A673 (cell line): Measurements from ENCODE around the gene TACC2. TPM values are rescaled to one million over a fixed set of nuclear protein-coding genes. Genes with fewer than 3 reads are reported as not detected.

Source experiments
- BruUV-seq: library from RNA; stranded (reverse); fragments of 400-500 nt; replicated peaks from 2 replicates; lab custom pipeline; 2021; lab: Mats Ljungman, UMichigan
- CTCF ChIA-PET: fragments of 300-600 bp; sonication (Branson Sonifier 250); formaldehyde crosslinking; loops from one replicate; lab custom pipeline; 2022; ENCODE audit warnings: antibody characterized with exemption; lab: Charles Lee
- POLR2A ChIA-PET: fragments of 300-600 bp; sonication (Branson Sonifier 250); formaldehyde crosslinking; loops from one replicate; lab custom pipeline; 2022; ENCODE audit warnings: antibody characterized with exemption; ENCODE audit not compliant: low non-redundant PET; lab: Charles Lee
- DNase-seq: peaks from one replicate; pipeline ENCODE4 v3.0.0-alpha.2; 2015; ENCODE audit warnings: low spot score
- H3K27ac ChIP-seq: fragments of 200-600 bp; sonication (generic); 2 replicates; pipeline ENCODE4 v1.5.1; 2016; ENCODE audit warnings: mixed run types, low read depth, mild to moderate bottlenecking, mixed read lengths, antibody characterized with exemption, low read length; ENCODE audit not compliant: poor library complexity, severe bottlenecking
- H3K27me3 ChIP-seq: fragments of 200-600 bp; sonication (generic); replicated peaks from 2 replicates; pipeline ENCODE4 v1.6.1; 2017; ENCODE audit warnings: mixed run types, low read depth, mild to moderate bottlenecking, mixed read lengths, antibody characterized with exemption, low read length; ENCODE audit not compliant: insufficient read depth, poor library complexity
- H3K36me3 ChIP-seq: fragments of 200-600 bp; sonication (generic); 2 replicates; pipeline ENCODE4 v1.6.1; 2016; ENCODE audit warnings: mixed run types, mild to moderate bottlenecking, mixed read lengths, antibody characterized with exemption, low read length; ENCODE audit not compliant: insufficient read depth, poor library complexity, severe bottlenecking
- H3K4me1 ChIP-seq: fragments of 200-600 bp; sonication (generic); 2 replicates; pipeline ENCODE4 v1.6.1; 2017; ENCODE audit warnings: mixed run types, mild to moderate bottlenecking, mixed read lengths, antibody characterized with exemption, low read length; ENCODE audit not compliant: insufficient read depth, poor library complexity, severe bottlenecking
- H3K4me3 ChIP-seq: fragments of 200-600 bp; sonication (generic); 2 replicates; pipeline ENCODE4 v1.5.1; 2016; ENCODE audit warnings: low read depth, mixed run types, mild to moderate bottlenecking, mixed read lengths, low read length; ENCODE audit not compliant: poor library complexity, severe bottlenecking
- H3K9me3 ChIP-seq: fragments of 200-600 bp; sonication (generic); 2 replicates; pipeline ENCODE4 v1.6.1; 2016; ENCODE audit warnings: mixed run types, low read depth, mild to moderate bottlenecking, mixed read lengths, antibody characterized with exemption, low read length; ENCODE audit not compliant: poor library complexity, severe bottlenecking
- EZH2 ChIP-seq: fragments of 200-600 bp; sonication (generic); IDR thresholded peaks from 2 replicates; pipeline ENCODE4 v1.6.1; 2017; ENCODE audit warnings: borderline replicate concordance, low read depth, mild to moderate bottlenecking, mixed read lengths, antibody characterized with exemption, low read length; ENCODE audit not compliant: poor library complexity, severe bottlenecking
- intact Hi-C: fragments of 100-400 bp; cut with micrococcal nuclease; formaldehyde crosslinking; loops from one replicate; pipeline ENCODE4 v1.10.0; 2022; ENCODE audit not compliant: unreplicated experiment
- total RNA-seq: library from RNA; stranded (reverse); gene quantifications from 2 replicates; pipeline ENCODE4 v1.2.3, GENCODE V29; 2021
- TF ChIP-seq, protein P1 (sequence below): fragments of 300-800, 200-600 bp; sonication (generic); conservative IDR thresholded peaks from 2 replicates; pipeline ENCODE4 v1.5.1; 2017; ENCODE audit warnings: low read depth, mild to moderate bottlenecking, antibody characterized with exemption, low read length, moderate library complexity, mixed read lengths

The TACC2 gene
- total RNA-seq, 1 experiment from 2014 or later, result 0.62 TPM

DNA sequence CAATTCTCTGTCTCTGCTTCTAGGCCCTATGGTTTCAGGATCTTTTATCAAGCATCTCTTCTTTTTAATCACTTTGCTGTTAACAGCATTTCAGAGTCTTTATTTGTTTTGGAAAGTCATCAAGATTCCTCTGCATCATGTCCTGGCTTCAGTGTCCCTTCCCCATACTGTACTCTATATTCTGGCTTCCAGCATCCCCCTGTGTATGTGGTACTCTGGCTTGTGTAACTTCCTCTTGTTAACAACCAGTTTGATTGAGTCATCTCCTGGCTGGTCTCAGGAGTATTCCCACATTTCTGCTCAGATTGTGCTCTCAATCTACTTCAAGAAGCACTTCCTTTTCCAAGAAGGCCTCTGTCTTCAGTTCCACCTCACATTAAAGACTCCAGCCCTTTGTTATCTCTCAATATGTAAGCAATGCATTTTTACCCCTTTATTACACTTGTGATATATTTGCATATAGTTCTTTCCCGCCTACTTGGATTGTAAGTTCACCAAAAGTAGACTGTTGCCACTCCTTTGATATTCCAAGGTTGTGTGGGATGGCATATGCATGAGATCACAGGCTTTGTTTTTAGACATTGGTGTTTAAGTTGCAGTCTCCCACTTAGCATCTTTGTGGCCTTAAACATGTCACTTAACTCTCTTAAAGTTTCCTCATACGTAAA lies 46.1 kb upstream of the TACC2 start:
- no peaks in the 10 kb centered on the region for H3K9me3 ChIP-seq
- H3K27ac ChIP-seq, result no peak overlapping the region
- no peak for TF ChIP-seq EZH2
- TF ChIP-seq, protein P1, sequence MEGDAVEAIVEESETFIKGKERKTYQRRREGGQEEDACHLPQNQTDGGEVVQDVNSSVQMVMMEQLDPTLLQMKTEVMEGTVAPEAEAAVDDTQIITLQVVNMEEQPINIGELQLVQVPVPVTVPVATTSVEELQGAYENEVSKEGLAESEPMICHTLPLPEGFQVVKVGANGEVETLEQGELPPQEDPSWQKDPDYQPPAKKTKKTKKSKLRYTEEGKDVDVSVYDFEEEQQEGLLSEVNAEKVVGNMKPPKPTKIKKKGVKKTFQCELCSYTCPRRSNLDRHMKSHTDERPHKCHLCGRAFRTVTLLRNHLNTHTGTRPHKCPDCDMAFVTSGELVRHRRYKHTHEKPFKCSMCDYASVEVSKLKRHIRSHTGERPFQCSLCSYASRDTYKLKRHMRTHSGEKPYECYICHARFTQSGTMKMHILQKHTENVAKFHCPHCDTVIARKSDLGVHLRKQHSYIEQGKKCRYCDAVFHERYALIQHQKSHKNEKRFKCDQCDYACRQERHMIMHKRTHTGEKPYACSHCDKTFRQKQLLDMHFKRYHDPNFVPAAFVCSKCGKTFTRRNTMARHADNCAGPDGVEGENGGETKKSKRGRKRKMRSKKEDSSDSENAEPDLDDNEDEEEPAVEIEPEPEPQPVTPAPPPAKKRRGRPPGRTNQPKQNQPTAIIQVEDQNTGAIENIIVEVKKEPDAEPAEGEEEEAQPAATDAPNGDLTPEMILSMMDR, result no peak
- DNase-seq, result peak; percentile 60
- H3K4me1 ChIP-seq, result peaks cover 8% of the 10 kb centered on the region
- intact Hi-C loops, result no loop called here
- BruUV-seq, result no TSS peak
- ChIA-PET CTCF (no interaction called here), POLR2A (no interaction called here)
- H3K27me3 ChIP-seq, result no peaks in the 10 kb centered on the region
- H3K36me3 ChIP-seq, result no peaks in the 10 kb centered on the region
- no peak overlapping the region for H3K4me3 ChIP-seq

DNA sequence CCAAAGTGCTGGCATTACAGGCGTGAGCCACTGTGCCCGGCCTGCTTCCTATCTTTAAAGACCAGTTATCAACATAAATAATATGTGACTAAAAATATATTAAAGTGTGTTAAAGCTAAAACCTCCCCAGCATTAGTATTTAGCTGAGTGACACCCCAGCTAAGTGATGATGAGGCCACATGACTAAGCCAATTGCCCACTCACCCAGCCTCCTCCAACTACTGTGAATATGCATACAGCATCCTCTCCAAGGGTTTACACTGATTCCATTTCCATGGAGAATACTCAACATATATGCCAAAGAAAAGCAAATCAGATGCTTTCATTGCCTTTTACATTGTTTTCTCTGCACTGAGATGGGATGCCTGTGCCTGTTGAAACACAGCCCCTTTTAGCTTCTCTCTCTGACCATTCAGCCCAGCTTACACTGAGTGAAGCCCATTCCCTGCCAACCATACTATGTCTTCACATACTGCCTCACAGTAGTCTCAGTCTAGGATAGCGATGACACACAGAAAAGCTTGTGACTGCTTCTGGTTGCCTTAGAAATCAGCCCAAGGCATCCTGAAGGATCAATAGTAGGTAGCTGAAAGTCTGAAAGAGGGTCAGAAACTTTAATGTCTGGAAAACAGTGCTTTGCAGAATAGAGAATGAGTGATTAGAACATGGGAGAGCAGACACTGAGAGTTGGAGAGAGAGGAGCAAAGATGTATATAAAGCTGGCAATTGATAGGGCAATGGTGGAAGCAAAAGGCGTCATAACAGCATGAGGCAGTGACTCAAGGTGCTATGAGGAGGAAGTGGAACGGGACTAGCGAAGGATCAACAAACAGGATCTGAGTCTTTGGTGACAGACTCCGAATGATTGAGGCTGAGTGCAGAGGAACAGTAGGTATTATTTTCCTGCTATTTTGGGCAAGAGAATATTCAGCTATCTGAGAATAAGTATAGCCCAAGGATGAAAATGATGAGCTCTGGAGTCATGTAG lies 41.3 kb upstream of the TACC2 start:
- no peak for DNase-seq
- H3K4me1 ChIP-seq, result peaks cover 6% of the 10 kb centered on the region
- ChIA-PET CTCF (interaction anchor here (0.6 kb wide), 1 partner anchor 25 kb away, joined by 4 read pairs; no protein-coding TSS in a partner anchor), POLR2A (no interaction called here)
- no TSS peak for BruUV-seq
- no peaks in the 10 kb centered on the region for H3K36me3 ChIP-seq
- H3K27me3 ChIP-seq, result no peaks in the 10 kb centered on the region
- intact Hi-C loops, result no loop called here
- H3K27ac ChIP-seq, result no peak overlapping the region
- no peak overlapping the region for H3K4me3 ChIP-seq
- H3K9me3 ChIP-seq, result no peaks in the 10 kb centered on the region
- no peak for TF ChIP-seq EZH2
- TF ChIP-seq, protein P1, result no peak

DNA sequence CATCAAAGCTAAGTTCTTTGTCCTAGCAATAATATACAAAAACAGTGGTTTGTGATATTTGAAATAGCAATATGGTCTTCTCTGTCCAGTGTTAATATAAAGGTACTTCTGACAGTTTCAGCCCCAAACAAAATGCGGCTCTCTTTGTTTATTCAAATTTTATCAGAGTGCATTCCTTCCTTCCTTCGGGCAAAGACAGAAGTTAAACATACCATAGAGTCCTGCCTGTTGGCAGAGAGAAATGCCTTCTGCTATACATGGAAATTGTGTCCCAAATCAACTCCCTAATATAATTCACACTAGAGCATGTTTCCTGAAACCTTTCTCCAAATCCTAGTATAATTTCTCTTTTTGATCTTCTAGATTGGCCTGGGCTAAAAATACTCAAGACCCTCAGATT lies 39.9 kb upstream of the TACC2 start:
- no peaks in the 10 kb centered on the region for H3K9me3 ChIP-seq
- POLR2A ChIA-PET, result no interaction called here

More for the DNA sequence above, 39.9 kb upstream of the TACC2 start:
- CTCF ChIA-PET, result no interaction called here
- Histone ChIP-seq H3K4me1 (no peaks in the 10 kb centered on the region), H3K27ac (no peak overlapping the region), H3K36me3 (no peaks in the 10 kb centered on the region), H3K4me3 (no peak overlapping the region), H3K27me3 (no peaks in the 10 kb centered on the region)
- intact Hi-C loops, result no loop called here
- BruUV-seq, result no TSS peak
- DNase-seq, result no peak
- TF ChIP-seq EZH2, result no peak
- TF ChIP-seq, protein P1, result no peak
